ENCODE results near the gene ZNF565. TPM values are rescaled to one million over a fixed set of nuclear protein-coding genes. Genes with fewer than 3 reads are reported as not detected.

ZNF565 gene
- total RNA-seq, 1 experiment from 2014 or later = 4.8 TPM

DNA sequence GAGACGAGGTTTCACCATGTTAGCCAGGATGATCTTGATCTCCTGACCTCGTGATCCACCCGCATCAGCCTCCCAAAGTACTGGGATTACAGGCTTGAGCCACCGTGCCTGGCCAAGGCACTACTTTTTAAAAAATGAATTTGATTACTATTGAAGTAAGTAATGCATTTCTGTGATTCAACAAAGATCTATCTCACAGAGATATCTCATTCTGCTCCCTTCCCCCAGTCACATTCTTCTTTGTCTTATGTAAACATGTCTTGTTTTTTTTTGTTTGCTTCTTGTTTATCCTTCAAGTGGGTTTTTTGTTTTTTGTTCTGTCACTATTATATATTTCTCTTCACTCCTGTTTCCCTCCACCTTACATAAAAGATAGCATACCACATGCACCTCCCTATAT lies 7.0 kb upstream of the ZNF565 start:
- Mint-ChIP-seq H3K9me3 (no peaks in the 10 kb centered on the region), H3K27ac (peak overlapping the region in 2 of 3 experiments; percentile 7 to 48; a peak in 3 of 7 replicates), H3K27me3 (ENCODE audit: low read depth) (no peaks in the 10 kb centered on the region), H3K4me3 (peak overlapping the region in 1 of 2 experiments; percentile 4; a peak in 1 of 5 replicates), H3K4me1 (peaks cover 29 to 35% of the 10 kb centered on the region in 2 experiments), H3K36me3 (ENCODE audit: insufficient read depth in 1 of 3, low read depth in 3 of 3) (peaks cover 42 to 70% (median 59%) of the 10 kb centered on the region in 3 experiments)
- Histone ChIP-seq H3K23ac (ENCODE audit: insufficient read length, low read depth, low read length) (no peak overlapping the region), H3K79me1 (ENCODE audit: insufficient read depth, low read depth, low read length, poor library complexity, severe bottlenecking) (peaks cover 7% of the 10 kb centered on the region), H3K14ac (ENCODE audit: insufficient read depth, low read length) (no peak overlapping the region), H3K27ac (ENCODE audit: insufficient read length, low read depth, low read length) (no peak overlapping the region), H4K20me1 (ENCODE audit: control insufficient read depth, insufficient read depth, insufficient read length) (no peaks in the 10 kb centered on the region), H3K27me3 (ENCODE audit: insufficient read depth, low read length) (no peaks in the 10 kb centered on the region), H3K79me2 (ENCODE audit: insufficient read depth, low read length) (peaks cover 58% of the 10 kb centered on the region; the same call in 1 of the 2 replicates), H3K4me2 (ENCODE audit: insufficient read depth, insufficient read length, low read length) (no peak overlapping the region), H2AK5ac (ENCODE audit: insufficient read length, low read length) (no peak overlapping the region), H3K4ac (ENCODE audit: low read depth, low read length) (no peak overlapping the region), H2BK15ac (ENCODE audit: low read depth, low read length) (no peak overlapping the region), H2BK120ac (ENCODE audit: low read depth, low read length, poor library complexity, severe bottlenecking) (no peak overlapping the region), H2BK5ac (ENCODE audit: insufficient read length, low read length) (no peak overlapping the region), H3K18ac (ENCODE audit: insufficient read length, low read depth, low read length) (no peak overlapping the region), H3K9me3 (ENCODE audit: control insufficient read depth, low read depth, low read length) (no peaks in the 10 kb centered on the region), H4K5ac (ENCODE audit: insufficient read length, low read depth, low read length) (no peak overlapping the region), H3K23me2 (ENCODE audit: insufficient read length, low read depth, low read length, poor library complexity, severe bottlenecking) (no peaks in the 10 kb centered on the region), H3T11ph (ENCODE audit: low read length) (no peak overlapping the region), H2BK20ac (ENCODE audit: low read depth, low read length, poor library complexity, severe bottlenecking) (no peak overlapping the region), H3K4me1 (ENCODE audit: insufficient read depth, low read length) (no peaks in the 10 kb centered on the region), H3K56ac (ENCODE audit: insufficient read length, low read depth, low read length) (no peak overlapping the region), H4K91ac (ENCODE audit: insufficient read length, low read depth, low read length) (no peak overlapping the region), H4K8ac (replicated peaks; ENCODE audit: insufficient read length, low read depth, low read length) (no peak overlapping the region), H2BK12ac (ENCODE audit: insufficient read length, low read depth, low read length) (no peak overlapping the region), H3K9ac (ENCODE audit: extremely low read depth, insufficient read length, low read length) (no peak overlapping the region), H2AFZ (ENCODE audit: low read length) (no peak overlapping the region)
- no CpG with 5 or more reads among the region's 4 CpGs for WGBS (ENCODE audit: extremely low coverage, insufficient read length, low lambda C conversion rate)
- TF ChIP-seq CTCF (conservative IDR thresholded peaks at IDR 0.05) = no peak
- no peak for DNase-seq
